Stimulated activated CD4-positive, alpha-beta T cell treated with anti-CD3 and anti-CD28 coated beads, Interleukin-2, amount 100 ng/mL, for 48 hours (primary cell): ENCODE results near the gene NPTX1.
A peak's percentile ranks its signal among the peaks of the same experiment; 100 is the strongest.
"Not testable (repeated sequence)": the region's sequence is repeated elsewhere in the genome, so short reads cannot be mapped to it uniquely, and the experiment has no call there.

Experiments used
- DNase-seq, 2 donors: peaks; one replicate each; pipeline ENCODE4 v3.0.0-alpha.2; 2020

Gene NPTX1, protein sequence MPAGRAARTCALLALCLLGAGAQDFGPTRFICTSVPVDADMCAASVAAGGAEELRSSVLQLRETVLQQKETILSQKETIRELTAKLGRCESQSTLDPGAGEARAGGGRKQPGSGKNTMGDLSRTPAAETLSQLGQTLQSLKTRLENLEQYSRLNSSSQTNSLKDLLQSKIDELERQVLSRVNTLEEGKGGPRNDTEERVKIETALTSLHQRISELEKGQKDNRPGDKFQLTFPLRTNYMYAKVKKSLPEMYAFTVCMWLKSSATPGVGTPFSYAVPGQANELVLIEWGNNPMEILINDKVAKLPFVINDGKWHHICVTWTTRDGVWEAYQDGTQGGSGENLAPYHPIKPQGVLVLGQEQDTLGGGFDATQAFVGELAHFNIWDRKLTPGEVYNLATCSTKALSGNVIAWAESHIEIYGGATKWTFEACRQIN

DNA sequence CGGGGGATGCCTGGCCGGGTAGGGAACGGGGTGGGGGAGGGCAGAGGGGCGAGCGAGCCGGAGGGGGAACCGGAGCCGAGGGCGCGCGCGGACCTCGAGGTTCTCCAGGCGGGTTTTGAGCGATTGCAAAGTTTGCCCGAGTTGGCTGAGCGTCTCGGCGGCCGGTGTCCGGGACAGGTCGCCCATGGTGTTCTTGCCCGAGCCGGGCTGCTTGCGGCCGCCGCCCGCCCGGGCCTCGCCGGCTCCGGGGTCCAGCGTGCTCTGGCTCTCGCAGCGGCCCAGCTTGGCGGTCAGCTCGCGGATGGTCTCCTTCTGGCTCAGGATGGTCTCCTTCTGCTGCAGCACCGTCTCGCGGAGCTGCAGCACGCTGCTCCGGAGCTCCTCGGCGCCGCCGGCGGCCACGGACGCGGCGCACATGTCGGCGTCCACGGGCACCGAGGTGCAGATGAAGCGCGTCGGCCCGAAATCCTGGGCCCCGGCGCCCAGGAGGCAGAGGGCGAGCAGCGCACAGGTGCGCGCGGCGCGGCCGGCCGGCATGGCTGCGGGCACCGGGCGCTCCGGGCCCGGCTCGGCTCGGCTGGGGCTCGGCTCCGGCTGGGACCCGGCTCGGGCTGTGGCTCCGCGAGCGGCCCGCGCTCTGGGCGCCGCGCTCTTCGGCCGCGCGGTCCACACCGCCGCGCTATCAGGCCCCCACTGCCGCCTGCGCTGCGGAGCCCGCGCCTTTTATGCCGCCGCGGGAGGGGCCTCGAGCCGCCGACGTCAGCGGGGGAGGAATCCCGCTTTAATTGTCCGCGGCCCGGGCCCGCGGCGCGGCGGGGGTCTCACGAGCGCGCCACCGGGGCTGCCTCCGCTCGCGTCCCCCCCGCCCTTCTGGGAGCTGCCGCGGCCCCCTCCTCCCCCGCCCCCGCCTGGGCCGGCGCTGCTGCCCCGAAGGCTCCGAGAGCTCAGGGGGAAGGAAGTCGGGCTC lies at the start of gene NPTX1:
Gene NPTX1, minus strand, starts transcription at position 698 of the 967 bp plus-strand sequence. Its CDS starts 161 bp downstream, at position 537.
- peak in 1 of 2 donors; percentile 18 for DNase-seq

DNA sequence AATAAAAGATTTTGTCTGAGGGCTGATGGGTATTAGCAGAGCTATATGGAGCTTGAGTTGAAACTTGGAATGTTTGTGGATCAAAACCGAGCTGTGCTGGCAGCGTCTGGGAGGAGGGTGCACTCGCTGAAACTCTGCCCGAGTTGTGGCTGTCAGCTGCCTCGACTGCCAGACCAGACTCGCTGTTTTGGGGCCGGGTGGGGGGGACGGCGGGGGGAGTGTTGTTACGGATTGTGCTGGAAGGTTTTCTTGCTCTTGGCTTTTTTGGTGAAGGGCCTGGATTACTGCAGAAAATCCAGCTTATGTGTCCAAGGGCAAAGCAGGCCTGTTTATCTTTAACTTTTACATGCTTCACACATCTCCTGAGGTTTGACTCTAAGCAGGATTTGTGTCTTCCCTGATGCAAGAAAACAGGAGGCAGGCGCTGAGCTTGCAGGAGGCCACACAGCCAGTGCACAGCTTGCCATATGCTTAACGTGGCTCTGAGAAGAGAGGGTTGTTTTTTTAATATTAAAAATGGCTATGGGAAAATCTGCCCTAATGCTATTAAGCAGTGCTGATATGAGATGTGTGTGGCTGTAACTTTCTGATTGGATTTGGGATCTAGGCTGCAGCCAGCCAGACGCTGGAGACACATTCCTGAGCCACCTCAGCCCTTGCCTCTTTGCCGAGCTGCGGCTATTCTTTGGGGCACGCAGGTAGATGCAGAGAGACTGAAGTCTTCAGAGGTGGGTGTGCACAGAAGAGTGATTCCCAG lies 47.7 kb upstream of the NPTX1 start:
- DNase-seq, result no peak

DNA sequence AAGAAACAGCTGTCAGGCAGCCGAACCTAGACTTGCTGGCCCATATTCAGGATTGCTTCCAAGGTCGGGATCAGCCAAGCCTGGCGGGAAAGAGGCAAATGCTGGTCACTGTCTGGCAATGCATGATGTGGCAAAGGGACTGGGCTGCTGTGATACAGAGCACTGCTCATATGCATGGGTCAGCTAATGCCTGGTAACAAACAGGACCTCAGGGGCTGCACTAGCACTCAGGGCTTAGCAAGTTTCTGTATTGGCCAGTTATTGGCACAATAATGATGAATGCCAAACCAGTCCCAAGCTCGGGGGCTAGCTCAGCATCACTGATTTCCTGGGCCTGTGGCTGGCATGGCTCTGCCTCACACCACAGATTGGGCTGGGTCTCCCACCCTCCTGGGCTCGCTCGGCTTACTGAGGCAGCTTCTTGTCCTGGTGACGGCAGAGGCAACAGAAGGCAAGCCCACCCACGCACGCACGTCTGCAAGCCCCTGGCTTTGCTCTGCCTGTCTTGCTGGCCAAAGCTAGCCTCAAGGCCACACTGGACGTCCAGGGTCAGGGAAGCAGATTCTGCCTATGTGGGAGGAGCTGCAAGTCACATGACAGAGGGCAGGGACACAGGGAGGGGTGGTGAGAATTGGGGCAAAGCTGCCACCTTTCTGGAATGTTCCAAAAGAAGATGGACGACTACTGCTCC lies 46.8 kb upstream of the NPTX1 start:
- no peak for DNase-seq

DNA sequence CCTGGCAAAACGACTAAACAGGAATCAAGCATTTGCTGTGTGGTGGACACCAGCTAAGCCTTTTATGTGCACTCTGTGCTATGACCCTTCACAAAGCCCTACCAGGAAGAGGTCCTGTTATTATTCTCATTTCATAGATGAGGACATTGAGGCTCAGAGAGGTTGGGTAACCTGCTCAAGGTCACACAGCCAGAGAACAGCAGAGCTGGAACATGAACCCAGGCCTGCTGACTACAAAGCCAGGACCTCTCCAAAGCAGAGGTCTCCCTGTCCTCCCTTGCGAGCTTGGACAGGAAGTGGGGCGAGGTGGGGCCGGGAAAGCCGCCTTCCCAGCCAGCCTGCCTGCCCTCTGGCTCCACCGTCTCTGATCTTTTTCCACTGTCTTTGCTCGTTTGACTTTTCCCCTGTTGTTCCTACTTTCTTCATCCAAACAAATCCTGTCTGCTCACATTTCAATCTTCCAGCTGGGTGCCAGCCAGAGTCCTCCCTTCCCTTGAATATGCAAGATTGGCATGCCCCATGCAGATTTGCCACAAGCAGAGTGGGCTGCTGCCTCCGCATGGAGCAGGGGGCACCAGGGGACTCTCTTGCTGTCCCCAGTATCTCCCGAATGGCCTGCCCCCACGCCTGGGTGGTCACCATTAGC lies 44.5 kb upstream of the NPTX1 start:
- no peak for DNase-seq

DNA sequence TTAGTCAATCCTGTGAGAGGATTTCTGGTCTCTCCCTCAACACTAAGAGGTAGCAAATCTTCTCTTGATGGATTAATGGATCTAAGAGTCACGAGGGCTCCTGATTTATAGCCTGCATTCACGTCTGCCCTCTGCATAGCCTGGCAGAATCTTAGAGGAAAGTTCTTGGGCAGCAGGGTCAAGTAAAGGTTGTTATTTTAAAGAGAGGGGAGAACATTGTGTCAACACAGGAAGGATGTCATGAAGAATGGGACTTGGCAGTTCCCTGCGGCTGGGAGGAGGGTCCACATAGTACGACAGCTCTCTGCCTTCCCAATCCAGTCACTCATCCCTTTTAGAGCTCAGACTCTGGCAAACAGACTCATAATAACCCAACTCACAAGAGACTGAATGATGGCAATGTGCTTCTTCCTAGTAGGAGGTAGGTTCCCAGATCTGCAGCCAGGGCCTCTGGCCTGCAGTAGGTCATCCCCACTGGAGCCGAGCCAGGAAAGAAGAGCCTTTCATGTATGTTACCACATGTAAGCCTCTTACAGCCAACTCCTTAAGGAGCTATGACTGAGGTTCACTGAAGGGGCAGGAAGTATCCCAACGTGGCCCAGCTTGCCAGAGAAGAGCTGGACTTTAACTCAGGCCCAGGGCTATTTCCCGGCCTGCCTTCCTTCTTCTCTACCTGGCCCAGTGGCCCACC lies 42.8 kb upstream of the NPTX1 start:
- DNase-seq, result no peak

DNA sequence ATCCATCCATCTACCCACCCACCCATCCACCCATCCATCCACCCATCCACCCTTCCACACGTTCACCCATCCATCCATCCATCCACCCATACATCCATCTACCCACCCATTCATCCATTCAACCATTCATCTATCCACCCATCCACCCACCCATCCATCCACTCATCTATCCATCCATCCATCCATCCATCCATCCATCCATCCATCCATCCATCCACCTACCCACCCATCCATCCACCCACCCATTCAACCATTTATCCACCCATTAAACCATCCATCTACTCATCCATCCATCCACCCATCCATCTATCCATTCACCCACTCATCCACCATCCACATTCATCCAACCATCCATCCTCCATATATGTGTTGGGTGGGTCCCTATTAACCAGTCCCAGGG lies 42.0 kb upstream of the NPTX1 start:
- DNase-seq, result no peak

DNA sequence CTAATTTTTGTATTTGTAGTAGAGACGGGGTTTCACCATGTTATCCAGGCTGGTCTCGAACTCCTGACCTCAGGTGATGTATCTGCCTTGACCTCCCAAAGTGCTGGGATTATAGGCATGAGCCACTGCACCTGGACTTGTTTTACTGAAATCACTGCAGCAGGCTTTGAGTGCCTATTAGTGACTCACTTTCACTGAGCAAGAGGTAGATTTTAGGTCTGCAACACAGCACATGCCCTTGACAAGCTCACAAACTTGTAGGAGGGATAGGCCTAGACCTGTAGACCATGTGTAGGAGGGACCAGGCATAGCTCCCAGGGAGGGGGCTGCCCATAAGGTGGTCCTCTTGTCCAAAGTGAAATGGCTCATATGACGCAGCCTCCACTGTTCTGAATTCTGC lies 41.2 kb upstream of the NPTX1 start:
- DNase-seq, result no peak

DNA sequence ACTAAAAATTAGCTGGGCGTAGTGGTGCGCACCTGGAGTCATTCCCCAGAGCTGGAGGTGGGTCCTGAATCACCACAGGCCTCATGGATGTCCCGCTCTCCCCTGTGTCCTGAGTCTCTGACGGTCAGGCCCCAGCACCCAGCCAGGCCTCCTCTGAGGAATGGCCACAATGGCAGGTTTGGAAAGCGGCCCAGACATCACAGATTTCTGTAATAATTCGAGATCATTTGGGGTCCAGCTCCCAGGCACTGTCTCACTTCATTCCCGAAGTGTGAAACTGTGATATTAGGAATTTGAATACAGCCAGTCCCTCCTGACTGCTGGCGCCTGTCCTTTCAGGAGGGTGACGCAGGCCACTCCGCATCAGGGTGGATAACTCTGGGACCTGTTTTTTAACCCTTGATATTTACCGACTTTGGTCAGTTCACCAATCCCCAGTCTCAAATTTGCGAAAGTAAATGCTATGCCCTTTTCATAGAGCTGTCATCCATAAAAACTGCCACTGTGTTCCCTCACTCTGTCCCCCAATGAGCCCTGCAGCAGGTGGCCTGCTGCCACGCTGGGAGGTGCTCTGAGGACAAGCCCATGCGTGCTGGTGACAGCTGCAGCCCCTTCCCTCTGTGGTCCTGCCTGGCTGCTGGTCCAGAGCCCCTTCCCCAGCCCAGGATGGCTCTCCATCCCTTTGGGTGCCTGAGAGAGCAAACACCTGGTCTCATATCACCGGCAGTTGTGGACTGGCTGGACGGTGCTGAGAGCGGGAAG lies 39.9 kb upstream of the NPTX1 start:
- no peak for DNase-seq

DNA sequence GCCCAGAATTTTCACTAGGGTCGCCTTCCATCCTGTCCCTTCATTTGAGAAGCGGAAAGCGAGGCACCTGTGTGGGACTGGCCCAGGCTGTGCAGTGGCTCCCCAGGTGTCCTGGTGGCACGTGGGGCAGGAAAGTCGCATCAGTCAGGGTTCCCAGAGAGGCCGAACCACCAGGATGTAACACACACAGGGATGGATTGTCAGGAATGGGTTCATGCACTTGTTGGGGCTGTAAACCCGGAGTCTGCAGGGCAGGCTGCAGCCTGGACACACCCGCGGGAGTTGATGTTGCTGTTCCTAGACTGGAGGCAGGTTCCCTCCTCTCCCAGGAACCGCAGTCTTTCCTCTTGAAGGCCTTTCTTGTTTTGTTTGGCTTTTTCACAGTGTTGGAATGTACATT lies 37.5 kb upstream of the NPTX1 start:
- no peak for DNase-seq

DNA sequence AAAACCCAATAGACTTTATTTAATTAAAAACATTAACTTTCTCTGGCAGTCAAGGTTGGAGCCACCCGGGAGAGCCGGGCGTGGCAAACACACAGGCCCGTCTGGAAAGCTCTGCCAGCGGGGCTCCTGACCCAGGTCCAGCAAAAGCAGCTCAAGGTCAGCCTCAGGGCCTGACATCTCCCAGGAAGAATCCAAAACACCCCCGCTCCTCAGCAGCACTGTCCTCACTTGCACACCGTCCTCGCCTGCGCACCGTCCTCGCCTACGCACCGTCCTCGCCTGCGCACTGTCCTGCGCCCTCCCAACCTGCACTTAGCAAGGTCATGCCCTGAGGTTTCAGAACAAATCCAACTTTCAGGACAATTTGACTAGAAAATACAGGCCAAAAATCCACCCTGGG lies 36.8 kb upstream of the NPTX1 start:
- DNase-seq, result no peak

DNA sequence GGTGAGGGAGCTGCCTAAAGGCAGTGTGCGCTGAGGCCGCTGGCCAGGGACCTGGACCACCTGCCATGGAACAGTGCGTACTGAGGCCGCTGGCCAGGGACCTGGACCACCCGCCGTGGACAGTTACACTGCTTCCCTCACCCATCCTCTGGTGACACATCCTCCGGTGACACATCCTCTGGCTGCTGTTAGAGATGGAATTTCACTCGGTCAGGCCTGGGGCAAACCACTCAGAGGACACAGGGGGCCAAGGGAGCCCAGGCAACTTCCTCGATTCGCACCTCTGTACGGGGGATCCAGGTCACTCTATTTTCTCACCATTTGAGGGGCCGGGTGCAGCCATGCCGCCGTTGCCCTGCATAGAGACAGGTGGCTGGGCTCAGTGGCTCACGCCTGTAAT lies 35.8 kb upstream of the NPTX1 start:
- no peak for DNase-seq

DNA sequence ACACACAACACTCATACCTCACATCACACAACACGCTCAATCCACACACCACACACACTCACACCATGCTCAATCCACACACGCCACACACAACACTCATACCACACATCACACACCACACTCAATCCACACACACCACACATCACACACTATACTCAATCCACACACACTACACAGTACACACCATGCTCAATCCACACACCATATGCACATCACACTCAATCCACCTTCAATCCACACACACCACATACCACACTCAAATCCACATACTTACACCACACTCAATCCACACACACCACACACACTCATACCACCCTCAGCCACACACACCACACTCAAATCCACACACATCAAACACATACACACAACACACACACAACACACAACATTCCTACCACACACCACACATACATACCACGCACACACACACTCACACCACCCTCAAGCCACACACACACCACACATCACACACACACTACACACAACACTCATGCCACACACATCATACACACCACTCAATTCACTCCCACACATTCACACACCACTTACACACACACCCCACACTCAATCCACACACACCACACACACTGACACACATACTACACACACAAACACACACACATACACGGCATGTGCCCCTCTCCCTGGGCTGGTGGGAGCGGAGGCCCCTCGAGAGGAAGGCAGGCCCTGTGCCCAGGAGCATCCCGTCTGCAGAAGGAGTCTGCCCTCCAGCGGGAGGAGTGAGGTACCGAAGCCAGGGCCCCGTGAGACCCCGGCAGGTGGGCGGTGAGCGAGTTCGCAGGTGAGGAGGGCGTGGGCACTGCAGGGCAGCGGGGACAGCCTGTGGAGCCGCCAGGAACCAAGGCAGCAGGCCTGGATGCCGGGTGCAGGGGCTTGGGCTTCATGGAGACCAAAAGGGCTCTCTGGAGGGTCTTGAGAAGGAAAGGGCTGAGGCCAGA lies 35.1 kb upstream of the NPTX1 start:
- no peak for DNase-seq

DNA sequence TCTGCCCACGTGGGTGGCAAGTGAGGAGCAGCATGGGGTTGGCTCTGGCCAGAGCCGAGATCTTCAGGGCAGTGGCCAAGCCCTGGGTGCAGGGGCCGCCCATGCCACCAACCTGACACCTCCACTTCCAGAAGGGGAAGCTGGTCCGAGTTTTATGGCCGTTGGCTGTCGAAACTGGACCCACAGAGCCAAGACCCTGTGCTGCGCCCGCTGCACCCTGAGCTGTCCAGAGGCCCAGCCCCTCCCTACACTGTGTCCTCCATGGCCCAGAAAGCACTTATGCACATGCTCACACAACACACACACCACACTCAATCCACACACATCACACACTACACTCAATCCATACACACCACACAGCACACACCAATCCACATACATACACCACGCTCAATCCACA lies 34.4 kb upstream of the NPTX1 start:
- no peak for DNase-seq

DNA sequence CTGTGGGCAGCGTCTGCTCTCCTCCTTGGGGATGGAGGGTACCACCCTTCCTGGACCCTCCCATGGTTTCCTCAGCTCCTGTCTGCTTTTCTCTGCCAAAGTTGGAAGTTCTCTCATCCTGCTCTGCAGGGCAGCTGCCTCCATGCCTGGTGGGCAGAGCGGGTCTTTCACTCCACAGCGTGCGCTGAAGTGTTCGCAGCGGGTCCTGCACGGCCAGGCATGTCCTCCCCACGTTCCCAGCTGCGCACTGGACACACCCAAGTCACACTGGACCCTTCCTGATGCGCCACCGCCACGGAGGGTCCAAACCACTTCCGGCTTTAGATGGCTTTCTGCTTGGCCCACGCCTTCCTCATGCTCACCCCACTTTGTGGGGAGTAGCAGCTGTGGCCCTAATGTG lies 33.7 kb upstream of the NPTX1 start:
- DNase-seq, result no peak

DNA sequence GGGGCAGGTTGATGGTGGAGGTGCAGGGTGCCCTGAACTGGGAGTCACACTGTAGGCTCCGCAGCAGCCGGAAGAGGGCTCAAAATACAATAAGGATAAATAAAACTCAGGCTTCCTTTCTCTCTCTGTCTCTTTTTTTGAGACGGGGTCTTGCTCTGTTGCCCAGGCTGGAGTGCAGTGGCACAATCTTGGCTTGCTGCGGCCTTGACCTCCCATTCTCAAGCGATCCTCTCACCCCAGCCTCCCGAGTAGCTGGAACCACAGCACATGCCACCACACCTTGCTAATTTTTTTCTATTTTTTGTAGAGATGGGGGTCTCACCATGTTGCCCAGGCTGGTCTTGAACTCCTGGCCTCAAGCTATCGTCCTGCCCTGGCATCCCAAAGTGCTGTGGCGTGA lies 32.9 kb upstream of the NPTX1 start:
- DNase-seq, result no peak

DNA sequence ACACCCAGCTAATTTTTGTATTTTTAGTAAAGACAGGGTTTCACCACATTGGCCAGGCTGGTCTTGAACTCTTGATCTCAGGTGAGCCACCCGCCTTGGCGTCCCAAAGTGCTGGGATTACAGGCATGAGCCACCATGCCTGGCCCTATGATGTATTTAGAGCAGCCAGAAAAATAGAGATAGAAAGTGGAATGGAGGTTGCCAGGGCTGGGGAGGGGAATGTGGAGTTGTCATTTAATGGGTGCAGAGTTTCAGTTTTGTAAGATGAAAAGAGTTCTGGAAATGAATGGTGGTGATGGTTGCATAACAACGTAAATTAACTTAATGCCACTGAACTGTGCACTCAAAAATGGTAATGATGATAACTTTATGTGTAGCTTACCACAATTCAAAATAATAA lies 31.6 kb upstream of the NPTX1 start:
- no peak for DNase-seq

DNA sequence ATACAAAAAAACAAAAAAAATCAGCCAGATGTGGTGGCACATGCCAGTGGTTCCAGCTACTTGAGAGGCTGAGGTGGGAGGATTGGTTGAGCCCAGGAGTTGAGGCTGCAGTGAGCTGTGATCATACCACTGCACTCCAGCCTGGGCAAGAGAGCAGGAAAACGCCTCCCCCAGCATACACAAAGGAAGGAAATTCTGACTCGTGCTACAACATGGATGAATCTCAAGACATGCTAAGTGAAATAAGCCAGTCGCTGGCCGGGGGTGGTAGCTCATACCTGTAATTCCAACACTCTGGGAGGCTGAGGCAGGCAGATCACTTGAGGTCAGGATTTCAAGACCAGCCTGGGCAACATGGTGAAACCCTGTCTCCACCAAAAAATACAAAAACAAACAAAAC lies 30.8 kb upstream of the NPTX1 start:
- not testable (repeated sequence) for DNase-seq

DNA sequence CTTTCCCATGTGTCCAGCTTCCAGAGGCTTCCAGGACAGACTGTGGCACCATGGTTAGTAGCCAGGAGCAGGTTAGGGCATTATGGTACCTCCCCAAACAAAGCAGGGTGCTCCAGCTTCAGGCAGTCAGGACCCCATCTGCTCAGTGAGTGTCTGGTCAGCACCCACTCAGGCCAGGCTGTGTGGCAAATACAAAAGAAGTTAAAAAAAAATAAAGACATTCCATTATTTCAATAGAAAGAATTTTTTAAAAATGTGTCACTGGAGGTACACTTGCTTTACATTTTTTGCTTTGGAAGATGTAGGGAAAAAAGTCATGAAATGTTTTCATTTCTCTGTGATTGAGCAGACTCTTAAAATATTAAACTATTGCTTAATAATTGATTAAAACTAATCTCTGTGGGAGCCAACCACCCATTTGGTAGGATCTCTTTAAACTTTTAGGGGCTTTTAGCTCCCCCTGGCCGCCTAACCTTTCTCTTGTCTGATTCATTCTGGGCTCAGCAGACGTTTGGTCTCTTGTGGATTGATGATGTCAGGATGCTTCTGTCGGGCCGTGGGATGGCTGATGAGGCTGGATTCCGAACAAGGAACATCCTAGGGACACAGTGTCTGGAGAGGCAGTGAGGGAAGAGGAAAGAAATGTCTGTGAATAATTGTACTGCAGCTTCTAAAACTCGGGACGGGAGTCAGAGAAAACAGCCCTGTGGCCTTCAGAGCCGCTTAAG lies 28.4 kb upstream of the NPTX1 start:
- no peak for DNase-seq

DNA sequence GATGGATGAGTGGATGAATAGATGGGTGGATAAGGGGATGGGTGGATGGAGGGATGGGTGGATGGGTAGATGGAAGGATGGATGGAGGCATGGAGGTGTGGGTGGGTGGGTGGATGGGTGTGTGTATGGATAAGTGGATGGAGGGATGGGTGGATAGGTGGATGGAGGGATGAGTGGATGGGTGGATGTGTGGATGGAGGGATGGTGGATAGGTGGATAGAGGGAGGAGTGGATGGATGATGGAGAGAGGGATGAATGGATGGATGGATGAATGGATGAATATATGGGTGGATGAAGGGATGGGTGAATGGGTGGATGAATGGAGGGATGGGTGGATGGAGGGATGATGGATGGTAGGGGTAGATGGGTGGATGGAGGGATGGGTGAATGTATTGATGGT lies 27.5 kb upstream of the NPTX1 start:
- DNase-seq, result no peak
